ENCODE results near the gene RBFOX2.

The RBFOX2 gene

DNA sequence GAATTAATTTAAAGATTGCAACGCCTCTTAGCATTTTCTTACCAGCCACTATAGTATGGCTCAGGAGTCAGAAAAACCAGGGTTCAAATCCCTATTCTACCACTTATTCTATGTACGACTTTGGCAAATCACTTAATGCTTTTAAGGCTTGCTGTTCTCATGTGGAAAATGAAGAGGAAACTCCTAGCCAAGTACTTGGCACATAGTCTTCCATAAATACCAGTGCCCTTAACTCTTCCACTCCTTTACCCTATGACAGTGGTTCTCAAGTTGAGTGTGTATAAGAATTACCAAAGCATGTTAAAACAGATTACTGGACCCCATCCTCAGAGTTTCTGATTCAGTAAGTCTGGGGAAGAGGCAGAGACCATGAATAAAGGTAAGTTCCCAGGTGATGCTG is 107.6 kb downstream of the RBFOX2 start:
- no peak for DNase-seq

DNA sequence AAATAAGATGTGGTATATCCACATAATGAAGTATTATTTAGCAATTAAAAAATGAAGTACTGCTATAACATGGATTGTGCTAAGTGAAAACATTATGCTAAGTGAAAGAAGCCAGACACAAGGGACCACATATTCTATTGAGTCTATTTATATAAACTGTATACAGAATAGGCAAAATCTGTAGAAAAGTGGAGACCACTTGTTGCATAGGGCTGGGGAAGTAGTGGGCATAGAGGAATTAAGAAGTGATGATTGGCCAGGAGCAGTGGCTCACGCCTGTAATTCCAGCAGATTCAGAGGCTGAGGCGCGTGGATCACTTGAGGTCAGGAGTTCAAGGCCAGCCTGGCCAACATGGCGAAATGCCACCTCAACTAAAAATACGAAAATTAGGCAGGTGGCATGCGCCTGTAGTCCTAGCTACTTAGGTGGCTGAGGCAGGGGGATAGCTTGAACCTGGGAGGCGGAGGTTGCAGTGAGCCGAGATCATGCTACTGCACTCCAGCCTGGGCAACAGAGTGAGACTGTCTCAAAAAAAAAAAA is 109.6 kb downstream of the RBFOX2 start:
- DNase-seq, result no peak

DNA sequence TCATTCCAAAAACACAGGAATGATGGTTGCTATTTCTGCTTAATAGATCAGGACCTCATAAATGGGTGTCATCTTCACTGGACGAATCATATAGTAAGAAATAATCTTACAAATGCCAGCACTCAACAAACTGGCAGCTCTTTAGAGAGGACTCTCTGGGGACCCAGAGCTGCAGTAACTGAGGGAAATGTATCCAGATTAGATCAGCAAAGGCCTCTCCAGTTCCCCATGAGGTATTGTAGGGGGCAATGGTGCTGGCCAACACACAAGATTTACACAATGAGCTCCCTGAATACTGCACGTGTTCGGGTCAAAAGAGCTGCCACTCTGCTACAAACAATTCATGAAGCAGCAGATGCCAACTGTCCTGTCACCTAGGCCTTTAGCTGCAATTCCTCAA is 110.2 kb downstream of the RBFOX2 start:
- no peak for DNase-seq

- DNase-seq, result no peak
Measured at GRCh38 chr22:35917651-35918050, 111.0 kb downstream of the RBFOX2 start.

DNA sequence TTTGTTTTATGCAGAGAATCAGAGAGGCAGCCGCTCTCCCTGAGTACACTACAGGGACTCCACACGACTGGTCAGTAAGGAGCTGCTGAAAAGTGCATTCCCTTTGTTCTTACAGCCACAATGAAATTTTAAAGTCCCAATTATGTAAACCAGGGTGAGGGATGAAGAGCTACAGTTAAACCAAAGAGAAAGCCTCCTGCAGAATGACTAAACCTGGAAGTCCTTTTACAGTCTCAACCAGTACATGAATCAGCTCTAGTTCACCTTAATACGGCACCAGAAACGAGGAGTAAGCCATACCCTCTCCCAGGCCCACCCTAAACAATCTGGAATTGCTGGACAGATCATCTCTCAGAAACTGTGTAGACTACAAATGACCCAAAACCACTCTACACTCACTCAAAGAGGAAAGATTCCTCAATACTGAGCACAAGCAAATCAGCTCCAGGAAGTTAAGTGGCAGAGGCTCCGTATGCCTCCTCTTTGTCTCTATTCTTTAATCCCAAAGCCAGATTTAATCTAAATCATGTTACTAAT is 113.1 kb downstream of the RBFOX2 start:
- no peak for DNase-seq

DNA sequence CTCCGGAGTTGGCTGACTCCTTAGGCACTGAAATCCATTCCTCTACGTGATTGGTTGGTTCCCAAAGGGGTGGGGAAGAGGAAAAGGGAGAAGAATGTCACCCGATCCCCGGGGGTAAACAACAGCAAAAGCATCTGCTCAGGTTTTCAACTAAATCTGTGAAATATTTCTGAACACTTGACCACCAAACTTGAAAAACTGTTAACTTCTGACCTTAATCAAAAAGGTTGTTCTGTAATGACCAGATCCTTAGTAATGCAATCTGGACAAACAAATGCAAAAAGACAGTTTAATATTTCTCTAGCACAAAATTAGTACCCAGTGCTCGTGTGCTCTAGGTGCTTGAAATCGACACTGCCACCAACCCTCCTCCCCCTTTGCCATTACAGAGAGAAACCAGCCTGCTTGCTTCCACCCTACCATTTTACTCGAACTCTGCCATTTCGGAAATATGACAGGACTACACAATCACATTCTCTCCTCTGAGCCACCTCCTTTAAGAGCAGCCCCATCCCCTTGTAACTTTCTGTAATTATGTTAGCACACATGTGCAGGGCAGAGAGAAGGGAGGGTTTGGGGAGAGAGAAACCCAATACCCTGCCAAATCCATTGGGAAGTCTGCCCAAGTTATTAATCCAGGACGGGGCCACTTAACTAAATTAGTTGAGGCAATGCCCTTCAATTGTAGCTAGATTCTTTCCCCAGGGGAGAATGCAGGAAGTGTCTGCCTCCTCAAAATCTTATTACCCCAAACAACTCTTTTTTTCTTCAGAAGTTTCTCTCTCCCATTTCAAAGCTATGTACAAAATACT is 113.8 kb downstream of the RBFOX2 start:
- no peak for DNase-seq

- DNase-seq, result no peak
Measured at GRCh38 chr22:35914357-35914664, 114.3 kb downstream of the RBFOX2 start.

GRCh38 chr22:35913925-35914324 is 114.7 kb downstream of the RBFOX2 start:
- DNase-seq, result no peak

DNA sequence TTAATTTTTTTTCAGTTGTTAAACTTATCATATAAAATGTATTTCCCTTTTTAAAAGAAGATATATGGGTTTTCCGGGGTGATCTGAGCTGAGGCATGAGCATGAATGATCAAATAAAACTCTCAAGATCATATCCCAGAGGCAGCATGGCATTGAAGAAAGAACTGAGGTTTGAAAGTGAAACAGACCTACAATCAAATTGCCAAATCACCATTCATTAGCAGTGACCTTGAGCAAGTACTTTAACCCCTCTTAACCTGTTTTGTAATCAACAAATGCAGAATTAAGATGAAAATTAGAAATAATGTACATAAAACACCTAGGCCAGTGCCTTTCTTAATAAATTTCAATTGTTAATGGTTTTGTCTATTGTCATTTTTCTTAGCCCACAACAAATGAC is 116.0 kb downstream of the RBFOX2 start:
- no peak for DNase-seq

- DNase-seq, result no peak
Measured at GRCh38 chr22:35911877-35912276, 116.7 kb downstream of the RBFOX2 start.

DNA sequence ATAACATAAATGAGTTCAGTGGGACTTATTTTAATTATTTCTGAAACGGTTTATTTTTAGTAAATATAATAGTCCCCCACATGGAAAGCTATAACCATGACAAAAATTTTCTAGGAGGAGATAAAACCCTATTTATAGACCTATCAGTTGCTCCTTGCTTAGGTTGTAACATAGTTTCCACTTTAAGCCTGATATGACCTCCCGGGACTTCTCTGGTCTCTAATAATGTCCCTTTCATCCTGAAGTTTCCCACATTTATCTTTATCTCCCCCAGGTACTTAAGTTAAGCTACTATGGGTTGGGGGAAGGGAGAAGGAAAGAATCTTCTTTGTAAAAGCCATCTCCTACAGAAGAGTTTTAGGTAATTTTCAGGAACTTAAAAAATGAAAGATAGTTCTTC is 117.7 kb downstream of the RBFOX2 start:
- no peak for DNase-seq

- no peak for DNase-seq
Measured at GRCh38 chr22:35910003-35910769, 118.4 kb downstream of the RBFOX2 start.

DNA sequence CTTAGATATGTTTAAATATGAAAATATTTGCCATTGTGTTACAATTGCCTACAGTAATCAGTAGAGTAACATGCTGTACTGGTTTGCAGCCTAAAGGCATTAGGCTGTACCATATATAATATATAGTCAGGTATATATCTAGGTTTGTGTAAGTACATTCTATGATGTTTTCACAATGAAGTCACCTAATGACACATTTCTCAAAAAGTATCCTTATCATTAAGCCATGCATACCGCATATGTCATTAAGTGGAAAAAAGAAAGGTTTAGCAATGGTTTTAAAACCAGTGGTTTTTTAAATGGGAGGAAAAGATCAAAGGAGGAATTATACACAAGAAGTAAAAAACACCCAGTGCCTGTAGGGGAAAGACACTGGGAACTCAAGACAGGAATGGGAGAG is 122.7 kb downstream of the RBFOX2 start:
- DNase-seq, result no peak

GRCh38 chr22:35904752-35905151 is 123.9 kb downstream of the RBFOX2 start:
- DNase-seq, result no peak

DNA sequence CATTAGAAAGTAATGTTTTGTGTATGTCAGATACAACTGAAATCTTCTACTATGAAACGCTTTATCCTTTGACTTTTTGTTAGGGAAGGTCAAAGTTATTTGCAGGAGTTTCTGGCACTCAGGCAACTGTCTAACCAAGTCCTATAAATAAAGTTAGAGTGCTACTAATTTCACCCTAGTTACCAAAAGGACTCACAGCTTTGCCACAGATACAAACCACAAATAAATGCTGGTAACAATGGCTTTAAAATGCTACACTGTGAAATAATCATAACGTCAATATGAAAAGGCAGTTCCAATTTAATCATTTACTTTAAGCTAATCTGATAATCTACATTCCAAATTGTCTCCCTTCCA is 124.3 kb downstream of the RBFOX2 start:
- DNase-seq, result no peak

DNA sequence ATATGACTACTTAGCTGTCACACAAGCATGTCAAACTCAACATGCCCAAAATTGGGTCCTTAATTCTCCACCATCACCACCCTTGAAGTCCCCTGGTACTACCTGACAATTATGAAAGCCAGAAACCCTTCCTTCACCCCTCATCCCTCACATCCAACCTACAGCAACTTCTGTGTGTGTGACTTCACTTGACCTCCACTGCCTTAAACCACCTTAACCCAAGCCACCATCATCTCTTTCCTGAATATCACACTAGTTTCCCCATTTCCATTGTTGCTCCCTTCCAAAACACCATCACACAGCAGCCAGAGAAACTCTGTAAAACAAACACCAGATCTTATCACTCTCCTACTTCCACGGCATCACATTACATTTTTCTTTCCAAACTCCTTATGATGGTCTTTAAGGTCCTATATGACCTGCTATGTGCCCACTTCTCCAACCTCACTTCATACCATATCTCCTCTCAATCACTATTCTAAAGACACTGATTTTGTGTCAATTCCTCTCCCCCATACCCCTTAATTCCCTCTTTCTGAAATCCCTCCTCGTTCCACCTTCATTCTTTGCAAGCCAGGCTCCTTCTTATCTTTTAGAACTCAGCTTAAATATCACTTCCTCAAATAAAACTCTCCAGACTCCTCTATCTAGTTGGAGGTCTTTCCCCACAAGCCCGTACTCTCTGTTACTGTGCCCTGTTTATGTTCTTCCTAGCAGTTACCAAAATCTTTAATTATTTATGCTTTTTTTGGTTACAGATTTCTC is 124.9 kb downstream of the RBFOX2 start:
- DNase-seq, result no peak

DNA sequence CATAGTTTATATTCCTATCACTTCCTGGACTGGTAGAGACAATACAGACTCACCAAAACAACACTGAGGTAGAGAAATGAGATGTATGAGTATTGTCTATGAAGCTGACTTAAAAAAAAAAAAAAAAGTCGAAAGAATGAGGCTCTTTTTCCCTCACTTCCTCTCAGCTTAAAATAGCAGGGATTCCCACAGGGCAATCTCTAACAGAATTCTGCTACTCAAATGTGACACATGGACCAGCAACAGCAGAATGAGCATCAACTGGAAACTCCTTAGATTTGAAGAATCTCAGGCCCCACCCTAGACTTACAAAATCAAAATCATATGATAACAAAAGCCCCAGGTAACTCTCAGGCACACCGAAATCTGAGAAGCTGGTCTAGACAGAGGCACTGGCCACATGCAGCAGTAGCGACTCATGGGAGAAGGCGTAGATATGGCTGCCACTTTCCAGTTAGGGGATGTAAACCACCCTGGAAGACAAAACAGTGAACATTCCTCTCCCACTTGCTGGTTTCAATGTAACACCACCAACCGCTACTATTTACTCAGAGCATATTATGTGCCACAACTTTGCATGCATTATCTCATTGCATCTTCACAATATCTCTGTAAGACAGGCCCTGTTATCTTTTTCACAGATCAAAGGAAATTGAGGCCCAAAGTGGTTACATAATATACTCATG is 128.0 kb downstream of the RBFOX2 start:
- peak; percentile 14 for DNase-seq

- DNase-seq, result no peak
Measured at GRCh38 chr22:35899736-35900135, 128.9 kb downstream of the RBFOX2 start.

DNA sequence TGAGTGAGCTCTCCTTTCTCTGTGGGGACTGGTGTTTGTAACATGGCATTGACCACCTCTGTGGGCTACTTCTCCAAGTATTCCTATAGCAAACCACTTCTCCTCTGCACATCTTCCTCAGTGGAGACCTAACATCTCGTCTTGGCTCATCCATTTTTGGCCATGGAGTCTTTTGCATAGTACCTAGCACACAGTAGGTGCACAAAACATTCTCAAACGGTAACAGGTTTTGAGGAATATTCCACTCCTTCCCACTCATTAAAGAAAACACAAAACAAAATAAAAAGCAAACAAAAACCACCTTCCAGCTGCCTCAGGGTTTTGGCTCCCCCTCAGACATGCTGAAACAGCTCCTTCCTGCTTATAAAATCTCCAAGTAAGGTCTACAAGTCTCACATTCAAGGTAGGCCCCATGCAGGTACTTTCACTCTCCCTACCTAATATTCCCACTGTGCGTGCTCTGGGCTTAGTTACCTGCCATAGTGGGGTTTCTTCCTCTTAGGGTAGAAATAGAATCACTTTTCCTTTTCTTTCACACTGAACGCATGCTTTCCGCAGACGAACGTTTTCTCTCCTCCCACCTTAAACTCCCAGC is 132.4 kb downstream of the RBFOX2 start:
- no peak for DNase-seq

- no peak for DNase-seq
Measured at GRCh38 chr22:35894937-35895708, 133.5 kb downstream of the RBFOX2 start.

DNA sequence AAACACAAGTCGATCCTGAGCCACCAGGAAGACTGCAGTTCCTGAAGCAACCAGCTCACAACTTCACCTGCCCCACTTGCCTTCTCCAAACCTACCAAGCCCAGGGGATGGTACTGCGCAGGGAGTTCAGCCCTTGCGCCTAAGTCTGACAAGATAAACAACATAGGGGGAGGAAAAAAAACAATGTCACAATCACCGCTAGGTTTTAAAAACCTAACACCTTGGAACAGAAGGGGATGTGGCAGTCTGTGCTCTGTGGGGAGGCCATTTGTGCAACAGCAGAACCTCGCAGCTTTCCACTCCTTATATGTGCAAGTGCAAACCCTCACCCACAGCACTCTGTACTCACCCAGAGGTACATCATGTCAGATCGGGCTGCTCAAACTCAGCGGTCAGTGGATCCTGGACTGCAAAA is 134.2 kb downstream of the RBFOX2 start:
- DNase-seq, result no peak

- DNase-seq, result no peak
Measured at GRCh38 chr22:35893698-35894097, 134.9 kb downstream of the RBFOX2 start.

All from CD4-positive, alpha-beta T cell treated with Interleukin-12 subunit alpha and Interleukin-12 subunit beta, for 1 hour (primary cell).